ENCODE results near the gene JUP.

Gene JUP

DNA sequence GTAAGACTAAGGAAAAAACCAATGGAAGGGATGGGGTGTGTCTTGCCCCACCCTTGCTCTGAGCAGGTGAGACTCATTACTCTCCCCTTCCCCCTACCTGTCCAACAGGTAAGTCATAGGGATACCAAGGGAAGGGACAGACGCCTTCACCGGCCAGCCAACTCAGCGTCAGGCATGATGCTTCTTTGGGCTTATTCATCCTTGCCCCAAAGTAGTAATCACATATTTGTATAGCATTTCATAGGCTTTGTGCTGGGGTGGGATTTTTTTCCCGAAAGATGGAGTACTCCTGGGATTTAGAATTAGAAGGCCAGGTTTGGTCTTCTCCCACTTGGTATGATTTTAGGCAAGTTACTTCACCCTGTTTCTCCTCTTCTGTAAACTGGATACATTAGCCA is 509 bp upstream of the JUP start:
- in situ Hi-C loops (cut with MboI; ENCODE audit: low pct_unique_long_range_greater_than_20kb, low sequenced_read_pairs, unreplicated experiment) = no loop called here
- TF ChIP-seq, protein P1, sequence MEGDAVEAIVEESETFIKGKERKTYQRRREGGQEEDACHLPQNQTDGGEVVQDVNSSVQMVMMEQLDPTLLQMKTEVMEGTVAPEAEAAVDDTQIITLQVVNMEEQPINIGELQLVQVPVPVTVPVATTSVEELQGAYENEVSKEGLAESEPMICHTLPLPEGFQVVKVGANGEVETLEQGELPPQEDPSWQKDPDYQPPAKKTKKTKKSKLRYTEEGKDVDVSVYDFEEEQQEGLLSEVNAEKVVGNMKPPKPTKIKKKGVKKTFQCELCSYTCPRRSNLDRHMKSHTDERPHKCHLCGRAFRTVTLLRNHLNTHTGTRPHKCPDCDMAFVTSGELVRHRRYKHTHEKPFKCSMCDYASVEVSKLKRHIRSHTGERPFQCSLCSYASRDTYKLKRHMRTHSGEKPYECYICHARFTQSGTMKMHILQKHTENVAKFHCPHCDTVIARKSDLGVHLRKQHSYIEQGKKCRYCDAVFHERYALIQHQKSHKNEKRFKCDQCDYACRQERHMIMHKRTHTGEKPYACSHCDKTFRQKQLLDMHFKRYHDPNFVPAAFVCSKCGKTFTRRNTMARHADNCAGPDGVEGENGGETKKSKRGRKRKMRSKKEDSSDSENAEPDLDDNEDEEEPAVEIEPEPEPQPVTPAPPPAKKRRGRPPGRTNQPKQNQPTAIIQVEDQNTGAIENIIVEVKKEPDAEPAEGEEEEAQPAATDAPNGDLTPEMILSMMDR (IDR thresholded peaks at IDR 0.05; ENCODE audit: extremely low read depth, insufficient read depth, missing control alignments) = no peak
- DNase-seq (ENCODE audit: low spot score) = no peak

DNA sequence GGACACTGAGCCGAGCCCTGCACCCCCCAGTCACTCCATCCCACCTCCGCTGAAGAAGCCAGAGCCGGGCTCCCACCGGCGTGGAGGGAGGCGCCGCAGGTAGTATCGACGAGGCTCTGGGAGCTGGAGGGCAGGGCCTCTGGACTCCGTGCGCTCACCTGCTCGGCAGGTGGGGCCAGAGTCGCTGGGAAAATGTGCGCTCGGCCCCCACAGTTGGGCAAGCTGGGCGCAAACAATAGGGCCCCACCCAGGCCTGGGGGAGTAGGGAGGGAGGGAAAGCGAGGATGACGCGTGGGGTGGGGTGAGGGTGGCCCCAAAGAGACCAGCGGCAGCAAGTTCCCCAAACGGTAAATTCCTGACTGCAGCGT is 668 bp downstream of the JUP start:
- in situ Hi-C loops (cut with MboI; ENCODE audit: low pct_unique_long_range_greater_than_20kb, low sequenced_read_pairs, unreplicated experiment) = no loop called here
- no peak for DNase-seq (ENCODE audit: low spot score)
- TF ChIP-seq, protein P1 (IDR thresholded peaks at IDR 0.05; ENCODE audit: extremely low read depth, insufficient read depth, missing control alignments) = no peak

DNA sequence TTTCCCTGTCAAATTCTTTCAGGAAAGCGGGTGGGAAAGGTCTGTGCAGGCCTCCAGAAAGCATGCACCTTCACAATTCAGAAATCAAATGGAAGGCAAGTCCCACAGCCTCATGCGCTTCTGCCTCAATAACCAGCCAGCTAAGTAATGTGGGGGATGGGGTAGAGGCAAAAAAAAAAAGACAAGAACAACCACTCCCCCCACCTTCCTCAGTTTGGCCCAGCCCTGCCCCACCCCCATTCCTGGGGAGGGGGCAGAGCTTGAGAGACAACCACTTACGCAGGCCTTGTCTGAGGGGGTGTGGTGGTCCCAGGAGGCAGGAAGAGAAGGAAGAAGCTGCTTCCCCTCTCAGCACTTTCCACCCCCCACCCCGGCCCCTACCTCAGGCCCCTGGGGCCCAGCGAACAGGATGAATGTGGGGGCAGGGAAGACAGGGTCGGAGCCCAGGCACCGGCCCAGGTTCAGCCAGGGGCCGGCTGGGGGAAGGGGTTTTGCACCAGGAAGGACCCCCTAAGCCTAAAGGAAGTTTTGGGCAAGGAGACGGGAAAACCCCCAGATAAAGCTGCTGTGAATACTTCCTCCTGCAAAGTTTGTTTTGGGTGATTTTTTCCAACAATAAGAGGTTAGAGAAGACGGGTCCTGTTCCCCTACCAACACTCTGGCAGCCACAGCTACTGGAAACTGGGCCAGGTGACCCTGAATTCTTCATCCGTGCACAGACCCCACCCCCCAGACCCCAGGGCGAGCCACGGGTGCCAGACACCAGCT is 1.2 kb downstream of the JUP start:
- TF ChIP-seq, protein P1 (IDR thresholded peaks at IDR 0.05; ENCODE audit: extremely low read depth, insufficient read depth, missing control alignments) = no peak
- no peak for DNase-seq (ENCODE audit: low spot score)
- in situ Hi-C loops (cut with MboI; ENCODE audit: low pct_unique_long_range_greater_than_20kb, low sequenced_read_pairs, unreplicated experiment) = no loop called here

DNA sequence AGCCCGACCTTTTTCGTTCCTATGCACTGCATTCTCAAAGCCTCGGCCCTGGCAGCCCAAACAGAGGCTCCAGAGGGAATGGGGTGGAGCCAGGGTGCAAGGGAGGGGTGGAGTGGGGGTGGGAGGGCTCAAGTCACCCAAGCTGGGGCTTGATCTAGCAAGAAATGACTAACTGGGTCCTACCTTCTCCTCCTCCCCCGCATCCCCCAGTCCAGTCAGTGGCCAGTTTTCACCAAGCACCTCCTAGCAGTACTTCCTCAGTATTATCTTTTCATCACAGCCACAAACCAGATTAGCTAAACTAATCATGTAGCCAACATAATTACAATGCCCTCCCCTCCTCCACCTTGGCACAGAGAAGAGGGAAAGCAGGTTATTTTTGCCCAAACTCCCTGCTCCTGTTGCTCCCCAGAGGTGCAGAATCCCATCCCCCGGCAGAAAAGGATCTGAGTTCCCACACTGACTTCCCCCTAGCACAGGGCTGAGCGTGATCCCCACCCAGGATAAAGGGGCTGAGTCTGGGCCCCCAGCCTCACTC is 2.2 kb downstream of the JUP start:
- TF ChIP-seq, protein P1 (IDR thresholded peaks at IDR 0.05; ENCODE audit: extremely low read depth, insufficient read depth, missing control alignments) = no peak
- in situ Hi-C loops (cut with MboI; ENCODE audit: low pct_unique_long_range_greater_than_20kb, low sequenced_read_pairs, unreplicated experiment) = no loop called here
- DNase-seq (ENCODE audit: low spot score) = peak; percentile 70

DNA sequence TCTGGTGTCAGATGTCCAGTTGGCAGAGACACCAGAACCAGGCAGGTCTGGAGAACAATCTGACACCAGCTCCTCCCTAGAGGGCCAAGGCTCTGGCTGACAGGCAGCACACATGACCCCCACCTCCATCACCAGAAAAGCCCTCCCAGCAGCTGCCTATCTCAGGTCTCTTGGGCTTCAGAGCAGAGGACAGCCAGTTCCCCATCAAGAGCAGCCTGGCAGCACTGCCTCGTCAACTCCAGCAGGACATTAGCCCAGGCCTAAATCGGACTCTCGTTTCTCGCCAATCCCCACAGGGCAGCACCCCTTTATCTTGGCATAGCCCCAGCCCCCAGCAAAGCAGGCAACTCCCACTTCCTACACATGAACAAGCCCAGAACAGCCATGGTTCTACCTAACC is 4.4 kb downstream of the JUP start:
- in situ Hi-C loops (cut with MboI; ENCODE audit: low pct_unique_long_range_greater_than_20kb, low sequenced_read_pairs, unreplicated experiment) = no loop called here
- TF ChIP-seq, protein P1 (IDR thresholded peaks at IDR 0.05; ENCODE audit: extremely low read depth, insufficient read depth, missing control alignments) = no peak
- no peak for DNase-seq (ENCODE audit: low spot score)

DNA sequence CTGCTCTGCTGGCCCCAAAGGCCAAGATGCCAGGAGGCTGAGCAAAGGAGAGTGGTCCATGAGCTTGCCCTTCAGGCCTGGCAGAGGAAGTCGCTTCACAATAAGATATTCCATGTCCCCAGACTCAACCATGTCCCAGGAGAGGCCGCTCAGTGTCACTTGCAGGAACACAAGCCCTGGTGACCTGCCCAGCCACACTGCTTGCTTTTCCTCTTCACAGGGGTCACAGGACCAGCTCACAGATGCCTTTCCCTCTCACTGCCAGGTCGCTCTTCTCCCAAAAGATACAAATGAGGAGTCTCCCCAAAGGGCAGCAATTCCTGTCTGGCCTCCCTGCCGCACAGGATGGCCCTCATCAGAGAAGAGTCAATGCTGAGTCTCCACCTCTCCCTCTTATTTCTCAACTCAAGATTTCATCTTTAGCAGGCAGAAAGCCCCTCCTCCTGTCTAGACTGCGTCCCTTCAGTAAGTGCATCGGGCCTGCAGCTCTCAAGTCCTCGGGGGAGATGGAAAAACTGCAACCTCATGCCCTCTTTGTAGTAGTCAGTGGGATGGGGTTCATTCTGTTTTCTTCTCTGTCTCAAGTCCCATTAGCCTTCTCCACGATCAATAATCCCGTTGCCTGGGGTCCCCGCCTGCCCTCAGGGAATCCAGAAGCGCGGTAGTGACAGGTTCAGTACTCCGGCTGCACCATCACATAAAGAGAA is 5.0 kb downstream of the JUP start:
- TF ChIP-seq, protein P1 (IDR thresholded peaks at IDR 0.05; ENCODE audit: extremely low read depth, insufficient read depth, missing control alignments) = no peak
- in situ Hi-C loops (cut with MboI; ENCODE audit: low pct_unique_long_range_greater_than_20kb, low sequenced_read_pairs, unreplicated experiment) = no loop called here
- no peak for DNase-seq (ENCODE audit: low spot score)
